Neural cell (in vitro differentiated cells): ENCODE data around the gene CRMP1. TPM values are rescaled to one million over a fixed set of nuclear protein-coding genes. Genes with fewer than 3 reads are reported as not detected.
A peak's percentile ranks its signal among the peaks of the same experiment; 100 is the strongest.

Experiments used
- H2AFZ ChIP-seq: fragments of 200-600, 300-800 bp; sonication (generic), shearing (Covaris generic); 2 replicates; pipeline ENCODE4 v1.6.0; 2014; ENCODE audit warnings: low read depth, mild to moderate bottlenecking, antibody characterized with exemption, low read length, moderate library complexity
- H3F3A ChIP-seq: fragments of 200-600 bp; shearing (Covaris generic); 2 replicates; pipeline ENCODE4 v1.6.1; 2016; ENCODE audit warnings: mild to moderate bottlenecking, moderate library complexity, mixed read lengths, antibody characterized with exemption, low read length; ENCODE audit not compliant: insufficient read depth, poor library complexity, severe bottlenecking
- H3K27ac ChIP-seq: fragments of 200-600, 300-800 bp; sonication (generic), shearing (Covaris generic); 2 replicates; pipeline ENCODE4 v1.5.1; 2014; ENCODE audit warnings: mild to moderate bottlenecking, low read length, moderate library complexity
- H3K27me3 ChIP-seq: fragments of 300-800, 200-600 bp; sonication (generic), shearing (Covaris generic); 2 replicates; pipeline ENCODE4 v1.6.0; 2014; ENCODE audit warnings: mild to moderate bottlenecking, low read depth, low read length, moderate library complexity; ENCODE audit not compliant: insufficient read depth
- H3K36me3 ChIP-seq: fragments of 300-800, 200-600 bp; sonication (generic), shearing (Covaris generic); 2 replicates; pipeline ENCODE4 v1.5.1; 2014; ENCODE audit warnings: mild to moderate bottlenecking, antibody characterized with exemption, low read length, moderate library complexity; ENCODE audit not compliant: insufficient read depth
- H3K4me2 ChIP-seq: fragments of 300-800, 200-600 bp; sonication (generic), shearing (Covaris generic); 2 replicates; pipeline ENCODE4 v1.6.0; 2014; ENCODE audit warnings: mild to moderate bottlenecking, low read length
- H3K4me3 ChIP-seq: fragments of 300-800, 200-600 bp; sonication (generic), shearing (Covaris generic); 2 replicates; pipeline ENCODE4 v1.5.1; 2014; ENCODE audit warnings: mild to moderate bottlenecking, low read length, moderate library complexity
- H3K79me2 ChIP-seq: fragments of 200-600 bp; shearing (Covaris generic); replicated peaks from 2 replicates; pipeline ENCODE4 v1.6.0; 2014; ENCODE audit warnings: mild to moderate bottlenecking, low read length, moderate library complexity; ENCODE audit not compliant: insufficient read depth
- H3K9ac ChIP-seq: fragments of 300-800, 200-600 bp; sonication (generic), shearing (Covaris generic); 2 replicates; pipeline ENCODE4 v1.6.1; 2016; ENCODE audit warnings: mild to moderate bottlenecking, low read length, mixed read lengths
- H3K9me2 ChIP-seq: fragments of 200-600 bp; shearing (Covaris generic); 2 replicates; pipeline ENCODE4 v1.6.1; 2016; ENCODE audit warnings: mild to moderate bottlenecking, low read length, mixed read lengths; ENCODE audit not compliant: insufficient read depth
- H3K9me3 ChIP-seq: fragments of 200-600, 300-800 bp; sonication (generic), shearing (Covaris generic); 2 replicates; pipeline ENCODE4 v1.6.1; 2016; ENCODE audit warnings: mild to moderate bottlenecking, mixed run types, low read length, moderate library complexity, mixed read lengths
- H4K20me1 ChIP-seq: fragments of 200-600 bp; shearing (Covaris generic); 2 replicates; pipeline ENCODE4 v1.6.1; 2016; ENCODE audit warnings: mild to moderate bottlenecking, mixed run types; ENCODE audit not compliant: insufficient read depth
- EP300 ChIP-seq: fragments of 450-650 bp; conservative IDR thresholded peaks from 2 replicates; pipeline ENCODE4 v1.6.1; 2014; ENCODE audit warnings: antibody characterized with exemption, mild to moderate bottlenecking, moderate library complexity; ENCODE audit not compliant: poor library complexity, severe bottlenecking
- EZH2 ChIP-seq: fragments of 200-600, 300-800 bp; shearing (Covaris generic), sonication (generic); IDR thresholded peaks from 2 replicates; pipeline ENCODE4 v1.6.1; 2014; ENCODE audit warnings: antibody characterized with exemption, low read length, borderline replicate concordance, mild to moderate bottlenecking; ENCODE audit not compliant: insufficient read depth, poor library complexity, severe bottlenecking
- MXI1 ChIP-seq: fragments of 450-650 bp; conservative IDR thresholded peaks from 2 replicates; pipeline ENCODE4 v1.6.1; 2014; ENCODE audit warnings: antibody characterized with exemption, mild to moderate bottlenecking; ENCODE audit not compliant: poor library complexity, severe bottlenecking
- POLR2AphosphoS5 ChIP-seq: IDR thresholded peaks from 2 replicates; pipeline ENCODE4 v1.6.1; 2012
- RAD21 ChIP-seq: fragments of 450-650 bp; conservative IDR thresholded peaks from 2 replicates; pipeline ENCODE4 v1.6.1; 2014; ENCODE audit warnings: antibody characterized with exemption, mild to moderate bottlenecking, moderate library complexity
- SMC3 ChIP-seq: fragments of 450-650 bp; conservative IDR thresholded peaks from 2 replicates; pipeline ENCODE4 v1.6.1; 2014; ENCODE audit warnings: antibody characterized with exemption, mild to moderate bottlenecking, moderate library complexity; ENCODE audit not compliant: poor library complexity
- TAF1 ChIP-seq: IDR thresholded peaks from 2 replicates; pipeline ENCODE4 v1.6.1; 2012; ENCODE audit warnings: low read depth
- polyA plus RNA-seq: library from polyadenylated mRNA; depleted of rRNA; stranded (reverse); fragments of >200 nt; gene quantifications from 2 replicates; pipeline ENCODE4 v1.2.3, GENCODE V29; 2014
- TF ChIP-seq, protein P1 (sequence below): IDR thresholded peaks from 2 replicates; pipeline ENCODE4 v1.6.1; 2012; ENCODE audit warnings: borderline replicate concordance
- TF ChIP-seq, protein P2 (sequence below): fragments of 450-650 bp; IDR thresholded peaks from 2 replicates; pipeline ENCODE4 v1.5.1; 2014; ENCODE audit warnings: antibody characterized with exemption, mild to moderate bottlenecking, moderate library complexity; ENCODE audit not compliant: poor library complexity, severe bottlenecking

CRMP1 gene
- polyA plus RNA-seq, 1 donor from 2014 or later, result 642 TPM

DNA sequence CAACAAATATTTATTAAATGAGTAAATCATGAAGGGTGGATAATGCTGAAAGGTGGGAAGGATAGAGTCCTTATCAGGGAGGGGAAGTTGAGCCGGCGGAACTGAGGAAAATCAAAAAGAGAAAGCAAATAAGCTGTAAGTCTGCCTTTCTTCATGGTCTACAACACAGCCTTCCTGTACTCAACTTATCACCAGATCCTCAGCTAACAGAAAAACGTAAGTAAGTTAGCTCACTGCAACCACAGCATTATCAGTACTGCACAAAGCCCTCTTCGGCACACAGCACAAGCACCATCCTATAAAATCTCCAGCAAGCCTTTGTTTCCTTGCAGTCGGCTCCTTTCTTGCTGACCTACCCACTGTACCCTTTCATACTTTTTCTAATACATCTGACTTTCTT is 70.3 kb downstream of the CRMP1 start:
- Histone ChIP-seq H3K9me3 (no peaks in the 10 kb centered on the region), H3K9me2 (no peaks in the 10 kb centered on the region), H3K79me2 (no peaks in the 10 kb centered on the region), H3F3A (no peaks in the 10 kb centered on the region), H3K27me3 (no peaks in the 10 kb centered on the region), H2AFZ (no peak overlapping the region), H4K20me1 (no peaks in the 10 kb centered on the region), H3K36me3 (peaks cover 36% of the 10 kb centered on the region), H3K4me2 (no peak overlapping the region), H3K9ac (no peak overlapping the region), H3K4me3 (no peak overlapping the region), H3K27ac (no peak overlapping the region)
- no peak for TF ChIP-seq RAD21
- no peak for TF ChIP-seq TAF1
- TF ChIP-seq, protein P1, sequence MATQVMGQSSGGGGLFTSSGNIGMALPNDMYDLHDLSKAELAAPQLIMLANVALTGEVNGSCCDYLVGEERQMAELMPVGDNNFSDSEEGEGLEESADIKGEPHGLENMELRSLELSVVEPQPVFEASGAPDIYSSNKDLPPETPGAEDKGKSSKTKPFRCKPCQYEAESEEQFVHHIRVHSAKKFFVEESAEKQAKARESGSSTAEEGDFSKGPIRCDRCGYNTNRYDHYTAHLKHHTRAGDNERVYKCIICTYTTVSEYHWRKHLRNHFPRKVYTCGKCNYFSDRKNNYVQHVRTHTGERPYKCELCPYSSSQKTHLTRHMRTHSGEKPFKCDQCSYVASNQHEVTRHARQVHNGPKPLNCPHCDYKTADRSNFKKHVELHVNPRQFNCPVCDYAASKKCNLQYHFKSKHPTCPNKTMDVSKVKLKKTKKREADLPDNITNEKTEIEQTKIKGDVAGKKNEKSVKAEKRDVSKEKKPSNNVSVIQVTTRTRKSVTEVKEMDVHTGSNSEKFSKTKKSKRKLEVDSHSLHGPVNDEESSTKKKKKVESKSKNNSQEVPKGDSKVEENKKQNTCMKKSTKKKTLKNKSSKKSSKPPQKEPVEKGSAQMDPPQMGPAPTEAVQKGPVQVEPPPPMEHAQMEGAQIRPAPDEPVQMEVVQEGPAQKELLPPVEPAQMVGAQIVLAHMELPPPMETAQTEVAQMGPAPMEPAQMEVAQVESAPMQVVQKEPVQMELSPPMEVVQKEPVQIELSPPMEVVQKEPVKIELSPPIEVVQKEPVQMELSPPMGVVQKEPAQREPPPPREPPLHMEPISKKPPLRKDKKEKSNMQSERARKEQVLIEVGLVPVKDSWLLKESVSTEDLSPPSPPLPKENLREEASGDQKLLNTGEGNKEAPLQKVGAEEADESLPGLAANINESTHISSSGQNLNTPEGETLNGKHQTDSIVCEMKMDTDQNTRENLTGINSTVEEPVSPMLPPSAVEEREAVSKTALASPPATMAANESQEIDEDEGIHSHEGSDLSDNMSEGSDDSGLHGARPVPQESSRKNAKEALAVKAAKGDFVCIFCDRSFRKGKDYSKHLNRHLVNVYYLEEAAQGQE, result no peak
- no peak for TF ChIP-seq EP300
- TF ChIP-seq EZH2, result no peak
- TF ChIP-seq POLR2AphosphoS5, result no peak
- TF ChIP-seq MXI1, result no peak
- TF ChIP-seq SMC3, result no peak
- TF ChIP-seq, protein P2, sequence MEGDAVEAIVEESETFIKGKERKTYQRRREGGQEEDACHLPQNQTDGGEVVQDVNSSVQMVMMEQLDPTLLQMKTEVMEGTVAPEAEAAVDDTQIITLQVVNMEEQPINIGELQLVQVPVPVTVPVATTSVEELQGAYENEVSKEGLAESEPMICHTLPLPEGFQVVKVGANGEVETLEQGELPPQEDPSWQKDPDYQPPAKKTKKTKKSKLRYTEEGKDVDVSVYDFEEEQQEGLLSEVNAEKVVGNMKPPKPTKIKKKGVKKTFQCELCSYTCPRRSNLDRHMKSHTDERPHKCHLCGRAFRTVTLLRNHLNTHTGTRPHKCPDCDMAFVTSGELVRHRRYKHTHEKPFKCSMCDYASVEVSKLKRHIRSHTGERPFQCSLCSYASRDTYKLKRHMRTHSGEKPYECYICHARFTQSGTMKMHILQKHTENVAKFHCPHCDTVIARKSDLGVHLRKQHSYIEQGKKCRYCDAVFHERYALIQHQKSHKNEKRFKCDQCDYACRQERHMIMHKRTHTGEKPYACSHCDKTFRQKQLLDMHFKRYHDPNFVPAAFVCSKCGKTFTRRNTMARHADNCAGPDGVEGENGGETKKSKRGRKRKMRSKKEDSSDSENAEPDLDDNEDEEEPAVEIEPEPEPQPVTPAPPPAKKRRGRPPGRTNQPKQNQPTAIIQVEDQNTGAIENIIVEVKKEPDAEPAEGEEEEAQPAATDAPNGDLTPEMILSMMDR, result no peak

DNA sequence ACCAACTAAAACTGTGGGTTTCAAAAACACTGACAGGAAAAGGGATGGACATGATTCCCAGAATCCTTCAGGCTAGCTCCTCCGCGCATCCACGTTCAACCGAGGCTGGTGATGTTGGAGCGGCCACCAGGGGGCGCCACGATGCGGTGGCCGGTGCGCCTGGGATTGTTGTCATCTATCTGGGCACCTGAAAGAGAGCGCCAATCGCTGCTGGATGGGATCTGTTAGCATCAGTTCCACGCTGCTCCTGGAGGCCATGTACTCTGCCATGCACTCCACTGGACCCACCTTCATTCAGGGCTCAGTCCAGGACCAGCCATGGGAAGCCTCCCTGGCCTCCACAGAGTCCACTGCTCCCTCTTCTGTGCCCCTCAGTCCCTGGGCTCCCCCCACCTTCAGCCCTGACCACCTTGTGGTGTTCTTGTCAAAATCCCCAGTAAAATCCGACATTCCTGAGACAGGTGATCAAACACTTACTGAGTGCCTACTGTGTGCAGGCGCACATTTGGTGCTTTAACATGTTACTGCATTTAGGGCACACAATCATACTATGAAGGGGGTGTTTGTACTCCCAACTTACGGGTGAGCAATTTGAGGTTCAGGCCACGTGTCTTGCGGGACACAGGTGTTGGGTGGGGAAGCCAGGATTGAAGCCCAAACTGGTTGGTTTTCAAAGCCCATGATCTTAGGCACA is 71.1 kb downstream of the CRMP1 start:
- Histone ChIP-seq H3K4me3 (no peak overlapping the region), H3K79me2 (no peaks in the 10 kb centered on the region), H3K36me3 (peaks cover 36% of the 10 kb centered on the region), H3K9me2 (no peaks in the 10 kb centered on the region), H3K9me3 (no peaks in the 10 kb centered on the region), H3K4me2 (no peak overlapping the region), H3K27ac (no peak overlapping the region), H4K20me1 (no peaks in the 10 kb centered on the region), H2AFZ (no peak overlapping the region), H3K9ac (no peak overlapping the region), H3F3A (no peaks in the 10 kb centered on the region), H3K27me3 (no peaks in the 10 kb centered on the region)
- TF ChIP-seq EP300 (no peak), MXI1 (no peak), RAD21 (peak; percentile 25), SMC3 (peak; percentile 65), EZH2 (no peak), POLR2AphosphoS5 (no peak), TAF1 (no peak)
- TF ChIP-seq, protein P1, result no peak
- TF ChIP-seq, protein P2, result peak; percentile 56
